ENCODE data around the gene PDE4D. TPM values are rescaled to one million over a fixed set of nuclear protein-coding genes. Genes with fewer than 3 reads are reported as not detected.

The PDE4D gene
- total RNA-seq, 1 experiment from 2014 or later = 2.1 TPM

DNA sequence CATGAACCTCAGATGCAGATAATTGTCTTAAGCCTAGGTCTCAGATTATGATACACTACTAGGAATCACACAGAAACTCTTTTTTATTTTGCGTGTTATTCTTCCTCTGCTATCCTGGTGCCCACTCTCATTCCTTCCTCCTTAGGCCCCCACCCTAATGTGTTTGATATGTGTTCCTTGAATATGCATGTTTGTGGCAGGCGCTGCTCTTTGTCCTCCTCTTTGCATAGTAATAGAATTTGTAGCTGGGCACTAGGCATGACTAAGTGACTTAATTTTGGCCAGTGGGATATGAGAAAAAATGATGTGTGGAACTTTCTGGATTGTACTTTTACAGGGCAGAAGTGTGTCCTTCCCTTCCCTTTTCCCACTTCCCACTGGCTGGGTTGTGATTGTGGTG, 965.6 kb downstream of the PDE4D start:
- H4K8ac ChIP-seq (replicated peaks; ENCODE audit: insufficient read length, low read depth, low read length) = no peak overlapping the region
- H2AK5ac ChIP-seq (ENCODE audit: insufficient read length, low read length) = peak overlapping the region; percentile 78
- no peaks in the 10 kb centered on the region for H3K9me3 ChIP-seq (ENCODE audit: control insufficient read depth, low read depth, low read length)
- H3K4me3 Mint-ChIP-seq = no peak overlapping the region
- H2AFZ ChIP-seq (ENCODE audit: low read length) = no peak overlapping the region
- no peak overlapping the region for H3T11ph ChIP-seq (ENCODE audit: low read length)
- H3K18ac ChIP-seq (ENCODE audit: insufficient read length, low read depth, low read length) = no peak overlapping the region
- peaks cover 35 to 38% of the 10 kb centered on the region in 2 experiments for H3K4me1 Mint-ChIP-seq
- H3K27ac Mint-ChIP-seq = no peak overlapping the region
- H2BK12ac ChIP-seq (ENCODE audit: insufficient read length, low read depth, low read length) = no peak overlapping the region
- H3K4ac ChIP-seq (ENCODE audit: low read depth, low read length) = no peak overlapping the region
- H3K36me3 Mint-ChIP-seq (ENCODE audit: insufficient read depth in 1 of 3, low read depth in 3 of 3) = no peaks in the 10 kb centered on the region
- H4K20me1 ChIP-seq (ENCODE audit: control insufficient read depth, insufficient read depth, insufficient read length) = no peaks in the 10 kb centered on the region
- H3K27me3 ChIP-seq (ENCODE audit: insufficient read depth, low read length) = no peaks in the 10 kb centered on the region
- no peak overlapping the region for H3K9ac ChIP-seq (ENCODE audit: extremely low read depth, insufficient read length, low read length)
- no peak overlapping the region for H2BK120ac ChIP-seq (ENCODE audit: low read depth, low read length, poor library complexity, severe bottlenecking)
- no peak overlapping the region for H4K5ac ChIP-seq (ENCODE audit: insufficient read length, low read depth, low read length)
- no peak overlapping the region for H2BK20ac ChIP-seq (ENCODE audit: low read depth, low read length, poor library complexity, severe bottlenecking)
- H3K4me1 ChIP-seq (ENCODE audit: insufficient read depth, low read length) = peaks cover 7% of the 10 kb centered on the region
- no peak overlapping the region for H3K56ac ChIP-seq (ENCODE audit: insufficient read length, low read depth, low read length)
- H3K9me3 Mint-ChIP-seq = no peaks in the 10 kb centered on the region
- H3K23ac ChIP-seq (ENCODE audit: insufficient read length, low read depth, low read length) = no peak overlapping the region
- H3K27ac ChIP-seq (ENCODE audit: insufficient read length, low read depth, low read length) = no peak overlapping the region
- no peaks in the 10 kb centered on the region for H3K23me2 ChIP-seq (ENCODE audit: insufficient read length, low read depth, low read length, poor library complexity, severe bottlenecking)
- no peaks in the 10 kb centered on the region for H3K79me2 ChIP-seq (ENCODE audit: insufficient read depth, low read length)
- H3K14ac ChIP-seq (ENCODE audit: insufficient read depth, low read length) = no peak overlapping the region
- DNase-seq = no peak
- H3K4me2 ChIP-seq (ENCODE audit: insufficient read depth, insufficient read length, low read length) = no peak overlapping the region
- no CpG with 5 or more reads among the region's 2 CpGs for whole genome bisulfite sequencing (ENCODE audit: extremely low coverage, insufficient read length, low lambda C conversion rate)
- no peaks in the 10 kb centered on the region for H3K79me1 ChIP-seq (ENCODE audit: insufficient read depth, low read depth, low read length, poor library complexity, severe bottlenecking)
- no peak overlapping the region for H2BK15ac ChIP-seq (ENCODE audit: low read depth, low read length)
- H2BK5ac ChIP-seq (ENCODE audit: insufficient read length, low read length) = no peak overlapping the region
- TF ChIP-seq, protein P1, sequence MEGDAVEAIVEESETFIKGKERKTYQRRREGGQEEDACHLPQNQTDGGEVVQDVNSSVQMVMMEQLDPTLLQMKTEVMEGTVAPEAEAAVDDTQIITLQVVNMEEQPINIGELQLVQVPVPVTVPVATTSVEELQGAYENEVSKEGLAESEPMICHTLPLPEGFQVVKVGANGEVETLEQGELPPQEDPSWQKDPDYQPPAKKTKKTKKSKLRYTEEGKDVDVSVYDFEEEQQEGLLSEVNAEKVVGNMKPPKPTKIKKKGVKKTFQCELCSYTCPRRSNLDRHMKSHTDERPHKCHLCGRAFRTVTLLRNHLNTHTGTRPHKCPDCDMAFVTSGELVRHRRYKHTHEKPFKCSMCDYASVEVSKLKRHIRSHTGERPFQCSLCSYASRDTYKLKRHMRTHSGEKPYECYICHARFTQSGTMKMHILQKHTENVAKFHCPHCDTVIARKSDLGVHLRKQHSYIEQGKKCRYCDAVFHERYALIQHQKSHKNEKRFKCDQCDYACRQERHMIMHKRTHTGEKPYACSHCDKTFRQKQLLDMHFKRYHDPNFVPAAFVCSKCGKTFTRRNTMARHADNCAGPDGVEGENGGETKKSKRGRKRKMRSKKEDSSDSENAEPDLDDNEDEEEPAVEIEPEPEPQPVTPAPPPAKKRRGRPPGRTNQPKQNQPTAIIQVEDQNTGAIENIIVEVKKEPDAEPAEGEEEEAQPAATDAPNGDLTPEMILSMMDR (conservative IDR thresholded peaks at IDR 0.05) = no peak
- peaks cover 20% of the 10 kb centered on the region for H3K27me3 Mint-ChIP-seq (ENCODE audit: low read depth)
- H4K91ac ChIP-seq (ENCODE audit: insufficient read length, low read depth, low read length) = no peak overlapping the region
